Ishikawa (cell line): ENCODE measurements around the gene FBXO17.

ENCODE experiments used
- CEBPB ChIP-seq: IDR thresholded peaks from 2 replicates; pipeline ENCODE4 v1.6.1; 2012
- CREB1 ChIP-seq: IDR thresholded peaks from 2 replicates; pipeline ENCODE4 v1.6.1; 2012; ENCODE audit warnings: low read depth
- EGR1 ChIP-seq: IDR thresholded peaks from 2 replicates; pipeline ENCODE4 v1.6.1; 2012
- EP300 ChIP-seq: IDR thresholded peaks from 2 replicates; pipeline ENCODE4 v1.6.1; 2012; ENCODE audit warnings: borderline replicate concordance
- FOXM1 ChIP-seq: IDR thresholded peaks from 2 replicates; pipeline ENCODE4 v1.6.1; 2012; ENCODE audit warnings: low read depth, borderline replicate concordance
- MAX ChIP-seq: IDR thresholded peaks from 2 replicates; pipeline ENCODE4 v1.6.1; 2012
- NFIC ChIP-seq: IDR thresholded peaks from 2 replicates; pipeline ENCODE4 v1.6.1; 2012
- RAD21 ChIP-seq: IDR thresholded peaks from 2 replicates; pipeline ENCODE4 v1.6.1; 2012; ENCODE audit warnings: low read depth
- REST ChIP-seq: IDR thresholded peaks from 2 replicates; pipeline ENCODE4 v1.6.1; 2012; ENCODE audit warnings: low read depth, mild to moderate bottlenecking
- TAF1 ChIP-seq: IDR thresholded peaks from 2 replicates; pipeline ENCODE4 v1.6.1; 2012; ENCODE audit warnings: low read depth, mild to moderate bottlenecking
- TCF12 ChIP-seq: IDR thresholded peaks from 2 replicates; pipeline ENCODE4 v1.6.1; 2012; ENCODE audit warnings: low read depth
- TEAD4 ChIP-seq: IDR thresholded peaks from 2 replicates; pipeline ENCODE4 v1.6.1; 2012
- USF1 ChIP-seq: IDR thresholded peaks from 2 replicates; pipeline ENCODE4 v1.6.1; 2012
- YY1 ChIP-seq: IDR thresholded peaks from 2 replicates; pipeline ENCODE4 v1.6.1; 2012; ENCODE audit warnings: low read depth
- ZBTB7A ChIP-seq: IDR thresholded peaks from 2 replicates; pipeline ENCODE4 v1.6.1; 2012; ENCODE audit warnings: low read depth

The FBXO17 gene

GRCh38 chr19:38921420-38922274 lies 53.9 kb downstream of the FBXO17 start:
- TF ChIP-seq CREB1 (no peak), REST (no peak), ZBTB7A (no peak), USF1 (no peak), MAX (no peak), FOXM1 (no peak), TCF12 (no peak), TAF1 (no peak), YY1 (no peak), EGR1 (no peak), EP300 (no peak), NFIC (no peak), TEAD4 (no peak), CEBPB (no peak), RAD21 (no peak)

GRCh38 chr19:38920602-38921419 lies 54.7 kb downstream of the FBXO17 start:
- TF ChIP-seq TCF12, result no peak

- TF ChIP-seq FOXM1 (no peak), REST (no peak), TCF12 (no peak), TAF1 (no peak), NFIC (no peak), EGR1 (no peak), TEAD4 (no peak), YY1 (no peak), CEBPB (no peak), ZBTB7A (no peak), MAX (no peak), USF1 (no peak), EP300 (no peak), RAD21 (no peak), CREB1 (no peak)
Observed at GRCh38 chr19:38919837-38920601, 55.5 kb downstream of the FBXO17 start.

DNA sequence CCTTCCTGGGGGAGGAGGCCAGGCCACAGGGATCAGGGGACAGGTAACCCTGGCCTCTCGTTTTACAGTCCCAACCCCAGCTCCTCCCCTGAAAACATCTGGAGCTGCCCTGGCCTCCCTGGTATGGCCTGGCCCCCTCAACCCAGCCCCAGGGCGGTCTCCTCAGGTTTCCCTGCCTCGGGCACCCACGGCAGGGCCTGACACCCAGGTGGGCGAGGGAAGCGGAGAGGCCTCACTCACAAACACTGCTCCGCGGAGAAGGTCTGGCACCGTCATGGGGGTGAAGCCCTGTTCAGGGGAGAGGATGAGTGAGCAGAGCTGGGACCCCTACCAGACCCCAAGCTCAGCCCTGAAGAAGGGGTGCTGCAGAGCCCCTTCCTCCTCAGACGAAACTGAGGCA lies 57.0 kb downstream of the FBXO17 start:
- TF ChIP-seq TCF12, result no peak

GRCh38 chr19:38917921-38918491 lies 57.5 kb downstream of the FBXO17 start:
- TF ChIP-seq TCF12, result no peak
- no peak for TF ChIP-seq TAF1
